Ovary (tissue), 9 donors: ENCODE results near the gene HOXC12. TPM values are rescaled to one million over a fixed set of nuclear protein-coding genes. Genes with fewer than 3 reads are reported as not detected.

ENCODE experiments used
- DNase-seq, 5 donors: peaks; one replicate each; pipeline ENCODE4 v3.0.0-alpha.2; 2019 to 2020
- H3K27ac ChIP-seq, 2 donors: fragments of 200-600 bp; one replicate each; pipeline versions ENCODE4 v1.5.1 to v1.8.0; 2019 to 2022
- H3K27me3 ChIP-seq: fragments of 200-600 bp; one replicate; pipeline ENCODE4 v1.8.0; 2022
- H3K36me3 ChIP-seq: fragments of 200-600 bp; sonication (generic); one replicate; pipeline ENCODE4 v1.5.1; 2019
- H3K4me1 ChIP-seq: one replicate; pipeline ENCODE4 v1.8.1; 2013; ENCODE audit warnings: mild to moderate bottlenecking, moderate library complexity; ENCODE audit not compliant: insufficient read depth
- H3K4me3 ChIP-seq: fragments of 200-600 bp; sonication (generic); one replicate; pipeline ENCODE4 v1.5.1; 2017
- H3K9me3 ChIP-seq, 2 donors: fragments of 200-600 bp in 1 of 2; sonication (generic) in 1 of 2; one replicate each; pipeline versions ENCODE4 v1.5.1 to v1.8.1; 2013 to 2019; ENCODE audit warnings: mild to moderate bottlenecking in 1 of 2, moderate library complexity in 1 of 2
- EP300 ChIP-seq: sonication (generic); formaldehyde crosslinking; IDR thresholded peaks from one replicate; pipeline ENCODE4 v1.6.1; 2017; ENCODE audit warnings: antibody characterized with exemption
- POLR2A ChIP-seq: fragments of 450-650 bp; IDR thresholded peaks from one replicate; pipeline ENCODE4 v1.6.1; 2017; ENCODE audit warnings: antibody characterized with exemption, mild to moderate bottlenecking, moderate library complexity
- WGBS, 3 donors: extraction: QIAGEN DNeasy Blood & Tissue Kit in 1 of 3; methylation state at CpG; one replicate each; pipeline versions ENCODE4 v1.1.5 to v1.1.7; 2013 to 2017; 5-methylcytosine and 5-hydroxymethylcytosine counted together
- intact Hi-C, 4 donors: fragments of 100-400 bp; cut with DNase I; formaldehyde crosslinking; loops; one replicate each; pipeline versions ENCODE4 v1.11.0 to v1.15.1; 2022 to 2023
- polyA plus RNA-seq, 2 donors: library from polyadenylated mRNA; stranded (reverse); fragments of 200-250 nt in 1 of 2; fragments of 350-450 nt in 1 of 2; fragmentation: Illumina TruSeq in 1 of 2; extraction: RNeasy Lipid Tissue Mini Kit (QIAGEN cat#74804) in 1 of 2; gene quantifications; one replicate each; pipeline ENCODE4 v1.2.3, GENCODE V29; 2013 to 2014
- total RNA-seq, 7 donors: library from RNA; depleted of rRNA in 2 of 7; stranded (reverse); fragments of >200 nt in 2 of 7; fragmentation: NEBNext Ultra II Directional in 3 of 7; extraction: Animal tissue kit (Norgen Biotek cat#: 25700) in 3 of 7; gene quantifications; one replicate each; pipeline versions ENCODE4 v1.1.0 to v1.2.4, GENCODE V29; 2016 to 2023
- TF ChIP-seq, protein P1 (sequence below), 3 donors: fragments of 450-650 bp in 2 of 3; fragments of 200-600 bp in 1 of 3; IDR thresholded peaks; one replicate each; pipeline versions ENCODE4 v1.5.1 to v1.8.0; 2016 to 2022; ENCODE audit warnings: antibody characterized with exemption in 3 of 3, mild to moderate bottlenecking in 1 of 3
- donor health status: DM: no; HTN: no; CAD: no; lungs with moderate emphysema.
- donor health status: DM: no; HTN: no; CAD: no.
- donor health status: Bipolar disorder and iron deficiency.
- donor health status: DM: yes; HTN: yes; CAD: no.
- donor health status: DM: no; HTN: no; CAD: no.
- donor health status: DM: yes; HTN: yes; CAD: no.

The HOXC12 gene
- total and polyA plus RNA-seq, 9 donors, result not detected

DNA sequence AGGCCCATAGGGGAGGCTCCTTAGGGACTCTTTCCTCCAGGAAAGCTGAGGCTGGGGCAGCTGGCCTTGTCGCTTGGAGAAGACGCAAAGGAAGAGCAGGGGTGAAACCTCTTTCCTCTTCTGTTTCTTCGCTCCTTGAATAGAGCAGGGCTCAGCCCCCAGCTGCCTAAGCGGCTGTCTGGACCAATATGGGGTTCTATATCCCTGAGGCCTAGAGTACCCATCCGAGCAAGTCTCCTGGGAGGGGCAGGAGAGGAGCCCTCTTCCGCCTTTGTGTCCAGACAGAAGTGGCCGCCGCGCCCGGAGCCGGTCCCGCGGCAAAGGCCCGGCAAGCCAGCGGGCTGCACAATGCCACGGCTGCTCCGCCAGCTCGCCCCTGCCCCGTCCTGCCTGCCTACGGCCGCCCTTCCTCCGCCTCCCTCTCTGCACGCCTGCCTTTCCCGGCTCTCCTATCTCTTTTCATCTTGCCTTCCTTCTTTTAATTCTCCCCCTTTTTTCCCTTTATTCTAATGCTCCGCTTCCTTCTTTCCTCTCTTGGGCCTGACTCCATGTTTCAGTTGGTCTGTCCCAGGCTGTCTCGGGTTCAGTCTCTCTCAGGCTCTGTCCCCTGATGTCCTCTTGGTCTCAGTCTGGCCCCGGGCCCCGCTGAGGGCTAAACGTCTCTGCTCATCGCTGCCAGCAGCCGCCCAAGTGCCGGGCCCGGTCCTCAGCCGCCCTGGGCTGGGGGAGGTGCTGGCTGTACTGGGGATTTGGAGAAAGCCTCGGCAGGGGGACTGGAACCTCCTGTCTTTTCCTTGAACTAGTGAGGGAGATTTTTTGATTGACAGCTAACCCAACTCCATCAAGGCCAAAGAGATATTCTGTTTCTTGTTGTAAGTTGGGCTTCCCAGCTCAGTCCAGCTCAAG, 42.8 kb downstream of the HOXC12 start:
- intact Hi-C loops, result loop anchor here in 1 of 4 donors (10.0 kb wide), 1 partner anchor 357 kb away; no protein-coding TSS in a partner anchor
- no peak for TF ChIP-seq EP300
- TF ChIP-seq, protein P1, sequence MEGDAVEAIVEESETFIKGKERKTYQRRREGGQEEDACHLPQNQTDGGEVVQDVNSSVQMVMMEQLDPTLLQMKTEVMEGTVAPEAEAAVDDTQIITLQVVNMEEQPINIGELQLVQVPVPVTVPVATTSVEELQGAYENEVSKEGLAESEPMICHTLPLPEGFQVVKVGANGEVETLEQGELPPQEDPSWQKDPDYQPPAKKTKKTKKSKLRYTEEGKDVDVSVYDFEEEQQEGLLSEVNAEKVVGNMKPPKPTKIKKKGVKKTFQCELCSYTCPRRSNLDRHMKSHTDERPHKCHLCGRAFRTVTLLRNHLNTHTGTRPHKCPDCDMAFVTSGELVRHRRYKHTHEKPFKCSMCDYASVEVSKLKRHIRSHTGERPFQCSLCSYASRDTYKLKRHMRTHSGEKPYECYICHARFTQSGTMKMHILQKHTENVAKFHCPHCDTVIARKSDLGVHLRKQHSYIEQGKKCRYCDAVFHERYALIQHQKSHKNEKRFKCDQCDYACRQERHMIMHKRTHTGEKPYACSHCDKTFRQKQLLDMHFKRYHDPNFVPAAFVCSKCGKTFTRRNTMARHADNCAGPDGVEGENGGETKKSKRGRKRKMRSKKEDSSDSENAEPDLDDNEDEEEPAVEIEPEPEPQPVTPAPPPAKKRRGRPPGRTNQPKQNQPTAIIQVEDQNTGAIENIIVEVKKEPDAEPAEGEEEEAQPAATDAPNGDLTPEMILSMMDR (IDR thresholded peaks at IDR 0.05), result no peak
- H3K4me1 ChIP-seq, result peaks cover 9% of the 10 kb centered on the region
- no peaks in the 10 kb centered on the region for H3K27me3 ChIP-seq
- peak in 1 of 5 donors; percentile 41 for DNase-seq
- H3K36me3 ChIP-seq, result no peaks in the 10 kb centered on the region
- no peak overlapping the region for H3K4me3 ChIP-seq
- H3K9me3 ChIP-seq, result no peaks in the 10 kb centered on the region
- WGBS, 3 donors, result 55 to 75% (median 64%) methylated on average over 35 of the region's 35 CpGs
- no peak overlapping the region for H3K27ac ChIP-seq

DNA sequence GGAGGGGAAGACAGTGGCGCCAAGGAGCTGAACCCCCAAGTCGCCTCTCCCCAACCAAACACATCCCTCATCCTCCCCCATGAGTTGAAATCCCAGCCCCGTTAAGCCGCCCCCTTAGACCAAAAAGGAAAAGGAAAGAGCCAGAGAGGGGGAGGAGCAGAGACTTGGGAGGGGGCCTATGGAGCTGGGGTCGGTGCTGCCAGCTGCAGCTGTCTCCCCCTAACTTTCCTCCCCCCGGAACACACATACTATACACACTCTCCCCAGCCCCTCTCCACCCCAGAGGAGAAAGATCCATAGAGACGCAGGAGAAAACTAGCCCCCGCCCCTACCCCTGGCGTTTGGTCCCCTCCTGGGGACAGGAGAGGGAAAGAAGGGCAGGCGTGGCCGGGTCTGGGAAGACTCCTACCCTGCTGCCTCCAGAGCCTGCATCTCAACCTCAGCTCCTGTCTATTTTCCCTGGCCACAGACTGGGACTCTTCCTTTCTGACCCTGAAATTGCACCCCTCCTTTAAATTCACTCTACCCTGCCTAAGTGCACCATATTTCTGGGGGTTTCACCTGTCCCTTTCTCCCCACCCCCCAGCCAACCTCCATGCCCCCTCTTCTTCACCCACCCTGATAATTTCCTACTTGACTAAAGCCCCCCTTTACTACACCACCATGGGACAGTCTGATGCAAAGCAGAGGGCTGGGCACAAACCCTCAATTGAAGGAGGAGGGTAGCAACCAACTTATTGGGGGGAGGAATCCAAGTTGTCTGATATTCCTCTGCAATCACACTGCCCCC, 43.6 kb downstream of the HOXC12 start:
- H3K9me3 ChIP-seq, result no peaks in the 10 kb centered on the region
- no peaks in the 10 kb centered on the region for H3K36me3 ChIP-seq
- 52 to 64% (median 54%) methylated on average over 11 of the region's 11 CpGs for WGBS, 3 donors
- H3K27ac ChIP-seq, result no peak overlapping the region
- peaks cover 9% of the 10 kb centered on the region for H3K4me1 ChIP-seq
- TF ChIP-seq, protein P1 (IDR thresholded peaks at IDR 0.05), result no peak
- TF ChIP-seq POLR2A (no peak), EP300 (no peak)
- no peaks in the 10 kb centered on the region for H3K27me3 ChIP-seq
- intact Hi-C loops, result loop anchor here in 1 of 4 donors (10.0 kb wide), 1 partner anchor 356 kb away; no protein-coding TSS in a partner anchor
- no peak overlapping the region for H3K4me3 ChIP-seq
- no peak for DNase-seq

DNA sequence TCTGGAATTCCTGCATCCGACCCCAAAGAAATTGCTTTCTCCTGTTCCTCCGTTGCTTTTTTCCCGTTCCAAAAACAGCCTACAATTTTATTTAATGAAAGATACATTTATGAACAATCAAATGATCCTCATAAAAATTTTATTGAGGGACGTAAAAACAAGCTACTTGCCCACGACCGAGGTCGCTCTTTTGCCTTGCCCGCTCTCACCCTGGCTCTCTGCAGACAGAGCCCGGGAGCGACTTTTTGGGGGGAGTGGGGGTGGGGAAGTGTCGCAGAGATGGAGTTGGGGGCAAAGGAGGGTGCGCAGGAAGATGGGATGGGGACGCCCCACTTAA, 44.2 kb downstream of the HOXC12 start:
- H3K27me3 ChIP-seq, result no peaks in the 10 kb centered on the region

More for the DNA sequence above, 44.2 kb downstream of the HOXC12 start:
- Histone ChIP-seq H3K4me1 (peaks cover 9% of the 10 kb centered on the region), H3K36me3 (no peaks in the 10 kb centered on the region), H3K4me3 (peak overlapping the region; percentile 48), H3K27ac (peak overlapping the region in 1 of 2 donors; percentile 73), H3K9me3 (no peaks in the 10 kb centered on the region)
- TF ChIP-seq POLR2A, result no peak
- TF ChIP-seq, protein P1 (IDR thresholded peaks at IDR 0.05), result no peak
- no peak for TF ChIP-seq EP300
- 13 to 22% (median 18%) methylated on average over 13 of the region's 13 CpGs for WGBS, 3 donors
- no peak for DNase-seq
- intact Hi-C loops, result loop anchor here in 1 of 4 donors (10.0 kb wide), 1 partner anchor 356 kb away; no protein-coding TSS in a partner anchor
